NCI-H1105 treated with DMSO at 0.1 percent for 48 hours (cell line): Measurements from ENCODE around the gene LAMA5.

ENCODE experiments used
- DNase-seq: peaks from one replicate; lab custom pipeline; 2025; lab: John Stamatoyannopoulos, UW

LAMA5 gene, protein sequence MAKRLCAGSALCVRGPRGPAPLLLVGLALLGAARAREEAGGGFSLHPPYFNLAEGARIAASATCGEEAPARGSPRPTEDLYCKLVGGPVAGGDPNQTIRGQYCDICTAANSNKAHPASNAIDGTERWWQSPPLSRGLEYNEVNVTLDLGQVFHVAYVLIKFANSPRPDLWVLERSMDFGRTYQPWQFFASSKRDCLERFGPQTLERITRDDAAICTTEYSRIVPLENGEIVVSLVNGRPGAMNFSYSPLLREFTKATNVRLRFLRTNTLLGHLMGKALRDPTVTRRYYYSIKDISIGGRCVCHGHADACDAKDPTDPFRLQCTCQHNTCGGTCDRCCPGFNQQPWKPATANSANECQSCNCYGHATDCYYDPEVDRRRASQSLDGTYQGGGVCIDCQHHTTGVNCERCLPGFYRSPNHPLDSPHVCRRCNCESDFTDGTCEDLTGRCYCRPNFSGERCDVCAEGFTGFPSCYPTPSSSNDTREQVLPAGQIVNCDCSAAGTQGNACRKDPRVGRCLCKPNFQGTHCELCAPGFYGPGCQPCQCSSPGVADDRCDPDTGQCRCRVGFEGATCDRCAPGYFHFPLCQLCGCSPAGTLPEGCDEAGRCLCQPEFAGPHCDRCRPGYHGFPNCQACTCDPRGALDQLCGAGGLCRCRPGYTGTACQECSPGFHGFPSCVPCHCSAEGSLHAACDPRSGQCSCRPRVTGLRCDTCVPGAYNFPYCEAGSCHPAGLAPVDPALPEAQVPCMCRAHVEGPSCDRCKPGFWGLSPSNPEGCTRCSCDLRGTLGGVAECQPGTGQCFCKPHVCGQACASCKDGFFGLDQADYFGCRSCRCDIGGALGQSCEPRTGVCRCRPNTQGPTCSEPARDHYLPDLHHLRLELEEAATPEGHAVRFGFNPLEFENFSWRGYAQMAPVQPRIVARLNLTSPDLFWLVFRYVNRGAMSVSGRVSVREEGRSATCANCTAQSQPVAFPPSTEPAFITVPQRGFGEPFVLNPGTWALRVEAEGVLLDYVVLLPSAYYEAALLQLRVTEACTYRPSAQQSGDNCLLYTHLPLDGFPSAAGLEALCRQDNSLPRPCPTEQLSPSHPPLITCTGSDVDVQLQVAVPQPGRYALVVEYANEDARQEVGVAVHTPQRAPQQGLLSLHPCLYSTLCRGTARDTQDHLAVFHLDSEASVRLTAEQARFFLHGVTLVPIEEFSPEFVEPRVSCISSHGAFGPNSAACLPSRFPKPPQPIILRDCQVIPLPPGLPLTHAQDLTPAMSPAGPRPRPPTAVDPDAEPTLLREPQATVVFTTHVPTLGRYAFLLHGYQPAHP (N-terminal part only)

DNA sequence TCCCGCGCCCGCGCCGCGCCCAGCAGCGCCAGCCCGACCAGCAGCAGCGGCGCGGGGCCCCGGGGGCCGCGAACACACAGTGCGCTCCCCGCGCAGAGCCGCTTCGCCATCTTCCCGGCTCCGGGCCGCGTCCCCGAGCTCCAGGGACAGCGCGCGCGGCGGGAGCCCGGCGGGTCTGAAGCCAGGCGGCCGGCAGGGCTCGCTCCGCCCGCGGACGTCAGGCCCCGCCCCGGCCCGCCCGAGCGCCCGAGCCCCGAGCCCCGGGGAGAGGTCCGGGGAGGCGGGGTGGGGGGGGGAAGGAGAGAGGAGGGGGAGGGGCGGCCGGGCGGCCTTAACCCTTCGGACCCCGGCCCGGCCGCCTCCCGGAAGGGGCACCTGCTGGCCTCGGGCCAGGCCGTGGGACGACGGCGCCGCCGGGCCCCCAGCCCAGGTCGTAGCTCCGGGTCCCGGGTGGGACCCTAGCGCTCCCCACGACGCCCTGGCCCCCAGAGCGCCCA lies at the start of gene LAMA5:
Gene LAMA5 (minus strand): TSS at position 177 of the 497 bp plus-strand sequence. CDS start 67 bp downstream, at position 110.
- peak; percentile 20 for DNase-seq

DNA sequence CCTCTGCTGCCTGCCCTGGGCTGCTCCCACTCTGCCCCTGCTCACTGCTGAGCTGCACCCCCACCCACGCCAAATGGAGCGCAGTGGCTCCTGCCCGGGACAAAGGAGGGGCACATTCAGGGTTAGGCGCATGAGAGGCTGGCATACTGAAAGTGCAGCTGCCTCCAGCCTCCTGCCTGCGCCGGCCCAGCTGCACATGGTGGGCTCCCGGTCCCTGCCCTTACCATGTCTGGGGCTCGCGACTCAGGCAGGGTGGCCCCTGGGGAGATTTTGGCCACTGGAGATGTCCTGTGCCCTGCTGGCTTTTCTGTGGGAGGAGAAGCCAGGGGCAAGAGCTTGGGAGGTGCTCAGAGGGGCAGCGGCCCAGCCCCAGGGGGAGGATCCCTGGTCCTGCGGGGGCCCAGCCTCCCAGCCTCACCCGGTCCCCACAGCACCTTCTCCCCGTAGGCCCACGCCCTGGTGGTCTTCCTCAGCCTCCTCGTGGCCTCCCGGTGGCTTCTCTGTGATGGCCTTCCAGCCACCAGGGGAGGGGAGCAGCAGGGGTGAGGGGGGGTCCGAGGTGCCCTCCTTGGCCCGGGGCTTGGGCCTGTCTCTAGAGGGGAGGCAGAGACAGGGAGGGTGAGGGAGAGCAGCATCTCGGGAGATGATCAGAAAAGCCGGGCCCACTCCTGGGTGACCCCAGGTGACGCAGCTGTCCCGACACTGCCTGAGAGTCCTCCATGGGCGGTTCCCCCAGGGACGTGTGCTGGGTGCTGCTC lies 48.4 kb upstream of the LAMA5 start:
- no peak for DNase-seq

DNA sequence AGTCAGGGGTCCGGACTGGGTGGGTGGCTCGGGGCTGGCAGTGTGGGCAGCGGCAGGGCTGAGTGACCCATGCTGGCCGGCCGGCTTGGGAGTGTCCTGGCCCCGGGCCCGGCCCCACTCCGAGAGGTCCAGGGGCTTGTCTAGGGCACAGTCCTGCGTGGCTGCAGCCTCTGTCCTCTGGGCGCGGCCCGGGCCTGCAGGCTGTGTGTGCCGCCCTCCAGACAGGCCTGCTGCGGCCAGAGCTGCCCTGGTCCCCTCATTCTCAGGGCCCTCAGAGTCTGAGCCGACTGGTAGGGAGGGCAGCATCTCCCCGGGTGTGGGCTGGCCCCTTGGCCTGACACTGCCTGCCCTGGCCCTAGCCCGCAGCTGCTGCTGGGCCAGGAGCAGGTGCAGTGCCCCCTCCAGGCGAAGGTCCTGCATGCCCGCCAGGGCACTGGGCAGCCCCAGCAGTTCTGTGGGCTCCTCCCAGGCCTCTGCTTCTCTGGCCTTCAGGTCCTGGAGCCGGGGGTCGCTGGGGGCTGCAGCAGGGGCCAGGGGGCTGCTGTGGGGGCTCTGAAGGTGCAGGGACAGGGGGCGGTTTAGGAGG lies 46.9 kb upstream of the LAMA5 start:
- DNase-seq: no peak

DNA sequence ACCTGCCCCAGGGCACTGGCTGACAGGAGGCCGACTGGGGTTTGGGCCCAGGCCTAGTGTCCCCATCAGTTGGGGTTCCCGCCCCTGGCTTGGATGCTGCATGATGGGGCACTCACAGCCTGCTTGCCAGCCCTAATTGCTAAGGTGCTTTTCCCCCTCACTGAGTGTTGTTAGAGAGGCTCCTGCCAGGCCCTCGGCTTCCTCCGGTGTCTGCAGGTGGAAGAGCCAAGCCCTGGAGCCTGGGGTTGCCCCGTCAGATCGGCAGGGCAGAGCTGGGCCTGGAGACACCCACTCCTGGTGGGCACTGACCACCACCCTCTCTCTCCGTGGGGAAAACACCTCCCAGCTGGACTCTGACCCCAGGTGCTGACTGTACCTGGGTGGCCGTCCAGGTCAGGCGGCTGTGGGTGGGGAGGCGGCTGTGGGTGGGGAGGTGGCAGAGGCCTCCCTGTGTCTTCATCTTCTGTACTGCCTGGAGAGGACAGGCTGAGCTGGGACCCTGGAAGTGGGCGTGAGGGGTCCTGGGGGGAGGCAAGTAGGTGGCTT lies 46.0 kb upstream of the LAMA5 start:
- no peak for DNase-seq

DNA sequence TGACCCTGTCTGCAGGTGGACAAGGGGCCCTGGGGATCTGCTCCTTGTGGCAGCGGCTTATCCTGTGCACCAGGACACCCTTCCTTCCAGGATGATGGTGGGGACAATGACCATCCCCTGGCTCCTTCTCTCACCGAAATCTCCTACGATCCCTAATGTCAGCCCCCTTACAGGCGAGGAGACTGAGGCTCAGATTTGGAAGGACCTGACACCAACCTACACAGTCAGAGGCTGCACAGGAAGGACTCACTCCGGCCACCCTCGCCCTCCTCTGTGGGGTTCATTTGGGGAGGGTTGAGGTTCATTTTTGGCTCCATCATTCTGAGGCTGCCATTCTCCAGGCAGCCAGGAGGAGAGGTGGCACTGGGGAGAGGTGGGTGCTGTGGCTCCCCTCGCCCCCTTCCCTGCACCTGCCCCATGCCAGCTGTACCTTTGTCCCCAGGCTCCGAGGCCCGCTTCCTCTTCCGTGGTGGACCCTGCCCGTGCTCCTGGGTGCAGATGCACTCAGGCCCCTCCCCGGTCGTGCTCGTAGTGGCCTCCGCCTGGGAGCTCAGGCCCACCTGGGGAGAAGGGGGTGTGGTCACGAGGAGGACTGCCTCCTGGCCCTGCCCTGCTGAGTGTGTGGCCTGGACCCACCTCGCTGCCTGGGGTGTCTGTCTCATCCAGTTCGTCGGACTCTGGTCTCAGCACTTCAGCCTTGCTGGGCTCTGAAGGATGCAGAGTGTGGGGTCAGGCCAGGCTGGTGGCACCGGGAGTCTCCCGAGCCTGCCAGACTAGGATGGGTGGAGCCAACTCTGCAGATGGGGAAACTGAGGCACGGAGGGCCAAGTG lies 45.3 kb upstream of the LAMA5 start:
- DNase-seq: no peak

DNA sequence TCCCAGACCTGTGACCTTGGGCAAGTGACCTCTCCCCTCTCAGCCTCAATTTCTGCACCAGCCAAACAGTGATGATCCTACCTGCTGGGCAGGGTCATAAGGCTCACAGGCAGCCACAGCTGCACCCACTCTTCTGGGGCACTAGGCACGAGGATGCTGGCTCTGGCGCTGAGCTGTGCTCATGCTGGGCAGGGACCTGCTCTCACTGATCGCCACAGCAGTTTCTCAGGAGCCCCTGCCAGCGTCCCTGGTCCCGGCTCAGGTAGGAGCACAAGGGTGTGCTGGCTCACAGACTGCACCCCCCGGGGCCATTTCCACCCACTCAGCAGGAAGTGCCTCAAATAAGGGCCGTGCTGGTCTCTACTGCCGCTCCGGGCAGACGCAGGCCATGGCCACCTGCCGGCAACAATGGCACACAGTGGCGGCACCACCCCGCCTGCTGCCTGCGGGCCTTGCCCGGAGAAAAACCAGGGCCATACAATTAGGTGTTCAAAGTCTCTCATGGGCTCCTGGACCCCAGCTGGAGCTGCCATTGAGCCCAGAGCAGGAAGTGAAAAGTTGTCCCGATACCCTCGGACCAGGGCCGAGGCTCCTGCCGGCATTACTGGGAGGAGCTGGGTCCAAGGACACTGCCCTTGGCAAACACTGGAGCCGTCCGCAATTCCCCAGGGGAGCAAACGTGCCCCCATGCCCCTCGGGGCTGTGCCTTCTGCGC lies 44.5 kb upstream of the LAMA5 start:
- DNase-seq: no peak

DNA sequence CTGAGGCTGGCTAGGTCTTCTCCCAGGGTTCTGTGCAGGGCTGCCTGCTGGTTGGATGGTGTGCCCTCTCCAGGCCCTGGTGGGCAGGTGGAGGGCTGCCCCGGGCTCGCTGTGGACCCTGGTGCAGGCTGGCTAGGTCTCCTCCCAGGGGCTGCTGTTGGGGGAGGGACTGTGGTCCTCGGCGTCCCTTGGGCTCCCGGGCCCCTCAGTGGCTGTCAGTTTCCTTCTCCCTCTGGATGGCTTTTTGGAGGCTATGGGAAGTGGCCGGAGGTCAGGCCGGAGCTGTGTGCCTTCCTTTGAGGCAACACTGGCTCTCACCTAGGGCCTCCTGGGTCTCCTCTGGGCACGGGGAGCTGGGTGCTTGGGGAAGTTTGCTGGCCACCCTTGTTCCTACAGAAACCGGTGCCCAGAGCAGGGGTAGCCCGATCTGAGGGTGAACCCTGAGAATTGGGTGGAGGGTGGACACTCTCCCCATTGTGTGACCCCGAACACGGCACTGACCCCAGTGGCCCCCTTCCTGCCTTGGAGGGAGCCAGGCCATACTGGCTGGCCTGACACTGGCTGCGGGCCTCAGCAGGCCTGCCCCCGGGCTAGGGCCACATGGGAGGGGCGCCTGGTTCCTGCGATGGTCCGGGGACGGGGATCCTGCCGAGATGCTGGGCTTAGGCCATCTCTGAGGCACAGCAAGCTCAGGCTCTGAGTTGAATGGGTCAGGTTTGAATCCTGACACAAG lies 43.8 kb upstream of the LAMA5 start:
- DNase-seq: no peak

DNA sequence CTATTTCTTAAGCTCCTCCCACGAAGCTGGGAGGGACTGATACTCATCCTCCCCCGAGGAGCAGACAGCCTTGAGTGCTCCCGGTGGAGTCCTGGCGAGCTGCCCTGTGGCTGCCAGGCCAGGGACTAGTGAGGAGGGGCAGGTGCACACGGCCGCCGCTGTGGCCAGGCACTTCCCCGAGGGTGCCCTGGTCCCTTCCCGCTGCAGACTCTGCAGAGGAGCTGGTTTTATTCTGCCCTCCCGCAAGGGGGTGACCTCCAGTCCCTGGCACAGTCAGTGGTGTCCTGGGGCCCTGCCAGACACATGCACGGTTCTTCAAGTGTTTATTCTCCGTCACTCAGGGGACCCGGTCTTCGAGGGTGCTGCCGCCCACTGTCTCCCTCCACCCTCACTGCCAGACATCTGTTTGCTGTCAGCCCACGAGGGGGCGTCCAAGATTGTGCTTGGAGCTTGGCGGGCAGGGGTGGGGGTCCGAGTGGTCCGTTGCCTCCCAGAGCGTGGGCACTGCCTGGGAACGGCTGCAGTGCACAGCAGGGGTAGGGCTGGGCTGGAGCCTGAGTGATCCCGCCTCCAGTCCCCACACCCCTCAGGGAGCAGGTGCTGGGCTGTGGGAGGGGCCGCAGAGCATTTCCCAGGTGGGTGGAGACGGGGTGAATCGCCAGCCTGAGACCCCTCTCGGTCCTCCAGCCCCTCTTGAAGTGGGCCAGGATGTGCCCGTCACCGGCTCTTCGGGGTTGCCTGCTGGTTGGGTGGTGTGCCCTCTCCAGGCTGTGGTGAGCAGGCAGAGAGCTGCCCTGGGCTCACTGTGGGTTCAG lies 43.0 kb upstream of the LAMA5 start:
- DNase-seq: peak; percentile 86

DNA sequence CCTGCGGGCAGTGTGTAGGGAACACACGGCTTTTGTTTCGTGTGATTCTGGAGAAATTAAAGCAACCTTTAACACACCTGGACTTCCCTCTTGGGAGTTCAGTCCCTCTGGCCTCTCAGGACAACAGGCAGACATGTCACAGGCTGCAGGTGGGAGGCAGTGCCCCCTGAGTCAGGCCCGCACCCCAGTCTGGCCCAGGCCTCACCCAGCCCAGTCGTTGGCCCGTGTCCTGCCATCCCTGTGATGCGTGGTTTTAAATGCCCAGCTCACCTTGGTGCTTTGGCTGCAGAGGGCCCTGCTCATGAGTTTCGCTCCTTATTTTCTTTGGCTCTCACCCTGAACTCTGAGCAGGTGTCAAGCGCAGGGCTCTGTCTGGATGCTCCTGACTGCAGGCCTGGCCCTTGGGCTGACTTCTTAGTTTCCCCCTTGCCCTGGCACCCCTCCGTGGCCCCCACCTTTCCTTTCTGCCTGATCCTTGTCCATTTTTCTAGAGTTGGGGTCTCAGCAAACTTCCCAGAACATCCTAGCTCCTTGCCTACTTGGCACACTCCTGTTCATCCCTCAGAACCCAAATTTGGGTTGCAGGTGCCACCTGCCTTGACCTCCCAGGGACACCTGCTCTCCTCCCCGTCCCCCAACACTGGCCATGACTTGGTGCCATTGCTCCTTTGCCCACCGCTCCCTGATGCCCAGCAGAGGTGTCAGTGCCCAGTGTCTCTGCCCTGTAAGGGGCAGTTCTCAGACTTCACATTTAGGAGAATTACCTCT lies 42.2 kb upstream of the LAMA5 start:
- no peak for DNase-seq

DNA sequence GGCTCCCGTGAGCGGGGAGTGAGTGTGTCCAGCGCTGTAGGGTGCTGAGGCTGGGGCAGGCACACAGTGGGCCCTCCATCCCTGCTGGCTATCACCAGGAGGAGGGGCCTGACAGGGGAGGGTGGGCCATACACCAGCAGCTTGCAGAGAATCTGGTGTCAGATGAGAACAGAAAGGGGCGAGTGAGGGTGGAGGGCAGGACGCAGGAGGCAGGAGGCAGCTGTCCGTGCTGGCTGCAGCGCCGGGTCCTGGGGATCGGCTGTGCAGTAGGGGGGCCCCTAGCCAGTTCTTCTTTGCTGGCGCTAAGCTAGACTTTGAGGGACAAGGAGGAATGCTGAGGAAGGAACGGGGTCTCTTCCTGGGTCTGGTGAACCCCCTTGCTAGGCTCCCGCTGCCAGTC lies 41.5 kb upstream of the LAMA5 start:
- DNase-seq: no peak

DNA sequence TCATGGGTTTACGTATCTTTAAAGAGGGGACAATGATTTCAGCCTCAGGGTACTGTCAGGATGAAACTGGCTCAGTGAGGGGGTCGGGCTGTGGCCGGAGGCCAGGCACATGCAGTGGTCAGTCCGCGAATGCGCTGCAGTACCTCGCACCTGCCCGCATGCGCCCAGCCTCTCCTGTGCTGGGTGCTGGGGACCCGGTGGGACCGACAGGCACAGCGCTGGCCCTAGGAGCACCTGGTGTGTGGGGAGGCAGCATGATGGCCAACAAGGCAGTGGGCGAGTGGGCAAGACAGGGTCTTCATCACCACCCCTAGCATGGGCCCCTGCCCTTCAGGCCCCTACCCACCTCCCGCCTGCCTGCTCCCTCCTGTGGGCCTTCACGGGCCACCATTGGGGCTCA lies 40.9 kb upstream of the LAMA5 start:
- DNase-seq: no peak

DNA sequence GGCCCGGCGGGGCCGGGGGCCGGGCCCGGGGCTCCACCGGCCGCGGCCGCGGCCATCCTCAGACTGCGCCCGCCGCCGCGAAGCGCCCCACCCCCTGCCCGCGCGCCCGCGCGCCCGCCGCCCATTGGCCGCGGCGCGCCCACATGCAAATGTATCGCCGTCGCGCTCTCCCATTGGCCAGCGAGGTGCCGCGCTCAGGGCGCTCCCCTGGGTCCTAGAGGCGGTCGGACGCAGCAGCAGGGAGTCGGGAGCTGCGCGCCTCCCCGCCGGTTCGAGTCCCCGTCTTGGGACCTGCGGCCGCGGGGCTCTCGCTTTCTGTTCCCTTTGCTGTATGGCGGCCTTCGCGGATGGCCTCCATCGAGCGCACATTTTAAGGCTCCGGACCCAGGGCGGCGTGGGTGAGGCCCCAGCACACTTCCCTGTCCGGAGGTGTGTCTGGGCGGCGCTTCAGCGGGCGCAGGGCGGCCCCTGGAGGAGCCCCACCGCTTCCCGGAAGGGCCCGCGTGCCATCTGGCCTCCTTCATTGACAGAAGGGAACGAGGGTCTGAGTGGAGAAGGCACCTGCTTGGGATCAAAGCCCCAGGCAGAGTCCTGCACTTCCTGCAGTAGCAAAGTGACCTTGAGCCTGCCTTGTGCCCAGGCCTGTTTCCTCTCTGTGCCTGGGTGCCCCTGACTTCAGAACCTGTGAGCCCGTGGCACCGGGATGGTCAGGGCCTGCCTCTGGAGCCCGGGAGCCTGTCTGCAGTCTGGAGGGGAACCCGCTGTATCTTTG lies 40.3 kb upstream of the LAMA5 start, which contains the start of gene CABLES2:
Gene CABLES2 (minus strand): TSS at position 65 of the 772 bp plus-strand sequence. CDS start 9 bp downstream, at position 56.
- DNase-seq: peak; percentile 91

DNA sequence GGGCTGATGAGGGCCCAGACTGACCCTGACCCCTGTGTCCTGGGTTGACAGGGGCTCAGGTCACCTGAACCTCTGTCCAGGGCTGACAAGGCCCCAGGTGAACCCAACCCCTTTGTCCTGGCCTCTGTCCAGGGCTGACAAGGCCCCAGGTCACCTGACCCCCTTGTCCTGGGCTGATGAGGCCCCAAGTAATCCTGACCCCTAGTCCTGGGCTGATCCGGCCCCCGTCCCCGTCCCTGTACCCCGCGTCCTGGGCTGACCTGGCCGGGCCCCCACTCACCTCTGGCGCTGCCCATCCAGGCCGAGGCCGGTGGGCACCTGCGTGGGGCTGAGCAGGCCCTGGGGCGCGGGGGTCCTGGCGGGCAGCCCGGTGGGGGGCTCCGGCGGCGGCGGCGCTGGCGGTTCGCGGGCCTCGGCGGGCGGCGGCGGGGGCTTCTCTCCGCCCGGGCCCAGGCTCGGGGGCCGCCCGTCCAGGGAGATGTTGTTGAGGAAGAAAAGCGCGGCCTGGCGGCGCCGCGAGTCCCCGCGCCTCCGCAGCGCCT lies 39.6 kb upstream of the LAMA5 start:
- DNase-seq: no peak

DNA sequence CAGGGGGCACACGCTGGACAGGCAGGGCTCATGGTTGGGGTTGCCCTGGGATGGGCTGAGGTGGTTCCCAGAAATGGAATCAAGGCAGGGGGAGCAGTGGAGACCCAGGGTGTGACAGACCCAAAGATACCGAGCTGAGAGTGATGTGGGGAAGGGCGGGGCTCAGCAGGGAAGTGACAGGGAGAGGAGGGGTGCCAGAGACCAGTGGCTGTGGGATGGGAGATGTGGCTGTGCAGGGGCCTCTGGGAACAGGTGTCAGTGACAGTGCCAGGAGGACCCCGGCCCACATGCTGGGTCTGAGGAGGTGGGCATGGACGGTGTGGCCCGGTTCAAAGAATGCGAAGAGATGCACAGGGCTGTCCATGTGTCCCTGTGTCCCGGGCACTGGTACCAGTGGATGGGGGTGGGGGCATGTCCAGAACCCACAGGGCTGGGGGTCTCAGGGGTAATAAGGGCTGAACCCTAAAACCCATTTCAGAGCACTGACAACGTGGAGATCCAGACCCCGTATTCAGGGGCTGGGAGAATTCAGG lies 38.9 kb upstream of the LAMA5 start:
- no peak for DNase-seq
